ENCODE data around the gene ST7. TPM values are rescaled to one million over a fixed set of nuclear protein-coding genes. Genes with fewer than 3 reads are reported as not detected.

ST7 gene
- total and polyA plus RNA-seq, 9 donors: 11.6 to 20.7 (median 15.0) TPM

DNA sequence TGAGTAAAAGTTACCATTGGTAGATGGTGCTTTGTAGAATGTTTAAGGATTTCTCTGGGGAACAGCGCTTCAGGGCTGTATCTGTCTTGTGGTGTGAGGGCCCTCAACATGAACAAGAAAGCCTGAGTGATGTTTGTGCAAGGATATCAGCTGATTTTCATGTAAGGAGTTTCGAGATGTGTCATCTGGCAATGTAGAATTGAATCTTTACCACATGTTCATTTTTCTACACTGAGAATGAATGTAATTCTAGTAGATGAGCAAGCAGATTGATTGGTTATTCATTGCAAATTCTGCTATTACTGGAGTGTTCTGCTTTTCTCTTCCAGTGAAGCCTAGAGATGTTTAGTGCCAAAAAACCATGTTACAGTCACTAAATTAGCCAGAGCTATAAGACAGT is 87.7 kb downstream of the ST7 start:
- Histone ChIP-seq H3K4me3 (ENCODE audit: low read length) (no peak overlapping the region), H3K4me1 (ENCODE audit: control insufficient read depth, insufficient read depth, low read length) (no peaks in the 10 kb centered on the region), H3K27me3 (ENCODE audit: control insufficient read depth, insufficient read depth, low read length) (no peaks in the 10 kb centered on the region), H3K36me3 (ENCODE audit: control insufficient read depth, insufficient read depth, low read length) (no peaks in the 10 kb centered on the region), H3K9me3 (replicated peaks; ENCODE audit: control insufficient read depth, low read depth, low read length) (no peaks in the 10 kb centered on the region), H3K27ac (ENCODE audit: low read length) (no peak overlapping the region)
- DNase-seq: no peak
- no CpG with 5 or more reads among the region's 2 CpGs for WGBS (ENCODE audit: insufficient coverage)

DNA sequence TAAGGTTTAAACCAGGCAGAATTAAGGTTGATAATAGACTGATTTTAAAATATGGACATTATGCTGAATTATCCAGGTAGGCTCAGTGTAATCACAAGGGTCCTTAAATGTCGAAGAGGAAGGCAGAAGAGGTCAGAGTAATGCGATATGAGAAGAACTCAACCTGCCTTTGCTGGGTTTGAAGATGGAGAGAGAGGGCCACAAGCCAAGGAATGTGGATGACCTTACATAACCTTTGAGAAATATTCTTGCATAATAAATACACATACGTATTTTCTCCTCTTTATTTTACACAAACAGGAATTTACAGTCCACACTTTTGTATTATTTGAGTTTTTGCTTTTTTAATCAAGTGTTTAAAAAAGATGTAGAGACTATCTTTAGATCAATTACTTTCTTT is 88.5 kb downstream of the ST7 start:
- no CpG with 5 or more reads among the region's 3 CpGs for WGBS (ENCODE audit: insufficient coverage)
- no peaks in the 10 kb centered on the region for H3K27me3 ChIP-seq (ENCODE audit: control insufficient read depth, insufficient read depth, low read length)
- H3K27ac ChIP-seq (ENCODE audit: low read length): no peak overlapping the region
- H3K36me3 ChIP-seq (ENCODE audit: control insufficient read depth, insufficient read depth, low read length): no peaks in the 10 kb centered on the region
- DNase-seq: no peak
- no peaks in the 10 kb centered on the region for H3K4me1 ChIP-seq (ENCODE audit: control insufficient read depth, insufficient read depth, low read length)
- no peaks in the 10 kb centered on the region for H3K9me3 ChIP-seq (replicated peaks; ENCODE audit: control insufficient read depth, low read depth, low read length)
- H3K4me3 ChIP-seq (ENCODE audit: low read length): no peak overlapping the region

DNA sequence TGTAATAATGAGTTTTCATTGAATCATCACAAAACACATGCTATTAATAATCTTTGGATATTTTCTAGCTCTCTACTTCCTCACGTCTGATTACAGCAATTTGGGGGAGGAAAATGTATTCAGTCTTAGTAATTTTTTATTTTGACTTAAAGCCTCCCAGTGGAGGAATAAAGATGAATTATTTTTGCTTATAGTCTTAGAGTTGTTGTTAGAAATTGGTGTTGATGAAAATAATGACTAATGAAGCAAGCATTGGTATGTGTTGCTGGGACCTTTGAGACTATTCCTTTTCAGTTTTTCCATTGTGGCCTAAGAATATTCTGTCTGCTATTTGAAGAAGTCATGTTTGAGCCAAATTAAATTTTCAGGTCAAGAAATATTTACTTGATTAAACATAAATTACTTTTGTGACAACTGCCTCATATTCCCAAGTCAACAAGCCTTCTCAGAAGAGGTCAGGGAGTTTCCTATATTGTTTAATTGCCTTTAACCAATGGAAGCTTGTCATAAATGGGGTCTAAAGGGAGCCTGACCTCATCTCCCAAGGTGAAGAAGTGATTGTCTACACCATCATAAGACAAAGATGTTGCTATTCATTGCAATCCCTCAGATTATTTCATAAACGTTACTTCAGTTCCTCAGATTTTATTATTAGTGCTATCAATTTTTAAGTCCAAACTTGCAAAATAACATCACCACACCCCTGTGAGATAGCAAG is 90.0 kb downstream of the ST7 start:
- no CpG with 5 or more reads among the region's 2 CpGs for WGBS (ENCODE audit: insufficient coverage)
- DNase-seq: peak; percentile 65
- Histone ChIP-seq H3K27ac (ENCODE audit: low read length) (no peak overlapping the region), H3K4me3 (ENCODE audit: low read length) (no peak overlapping the region), H3K27me3 (ENCODE audit: control insufficient read depth, insufficient read depth, low read length) (no peaks in the 10 kb centered on the region), H3K9me3 (replicated peaks; ENCODE audit: control insufficient read depth, low read depth, low read length) (no peaks in the 10 kb centered on the region), H3K36me3 (ENCODE audit: control insufficient read depth, insufficient read depth, low read length) (no peaks in the 10 kb centered on the region), H3K4me1 (ENCODE audit: control insufficient read depth, insufficient read depth, low read length) (no peaks in the 10 kb centered on the region)

DNA sequence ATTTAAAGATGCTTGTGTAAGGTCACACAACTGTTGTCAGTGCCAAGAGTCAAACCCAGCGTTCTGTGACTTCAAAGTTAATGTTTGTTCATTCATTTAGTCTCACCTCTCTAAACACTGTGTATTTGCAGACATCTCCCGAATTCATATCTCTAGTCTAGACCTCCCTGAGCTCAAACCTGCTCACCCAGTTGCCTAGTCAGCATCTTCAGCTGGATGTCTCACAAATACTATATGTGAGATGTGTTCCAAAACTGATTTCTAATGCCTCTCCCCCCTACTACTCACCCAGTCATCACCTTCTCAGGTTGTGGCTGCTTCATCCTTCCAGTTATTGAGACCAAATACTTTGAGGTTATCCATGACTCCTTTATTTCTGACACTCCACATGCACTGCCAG is 91.4 kb downstream of the ST7 start:
- H3K4me1 ChIP-seq (ENCODE audit: control insufficient read depth, insufficient read depth, low read length): no peaks in the 10 kb centered on the region

DNA sequence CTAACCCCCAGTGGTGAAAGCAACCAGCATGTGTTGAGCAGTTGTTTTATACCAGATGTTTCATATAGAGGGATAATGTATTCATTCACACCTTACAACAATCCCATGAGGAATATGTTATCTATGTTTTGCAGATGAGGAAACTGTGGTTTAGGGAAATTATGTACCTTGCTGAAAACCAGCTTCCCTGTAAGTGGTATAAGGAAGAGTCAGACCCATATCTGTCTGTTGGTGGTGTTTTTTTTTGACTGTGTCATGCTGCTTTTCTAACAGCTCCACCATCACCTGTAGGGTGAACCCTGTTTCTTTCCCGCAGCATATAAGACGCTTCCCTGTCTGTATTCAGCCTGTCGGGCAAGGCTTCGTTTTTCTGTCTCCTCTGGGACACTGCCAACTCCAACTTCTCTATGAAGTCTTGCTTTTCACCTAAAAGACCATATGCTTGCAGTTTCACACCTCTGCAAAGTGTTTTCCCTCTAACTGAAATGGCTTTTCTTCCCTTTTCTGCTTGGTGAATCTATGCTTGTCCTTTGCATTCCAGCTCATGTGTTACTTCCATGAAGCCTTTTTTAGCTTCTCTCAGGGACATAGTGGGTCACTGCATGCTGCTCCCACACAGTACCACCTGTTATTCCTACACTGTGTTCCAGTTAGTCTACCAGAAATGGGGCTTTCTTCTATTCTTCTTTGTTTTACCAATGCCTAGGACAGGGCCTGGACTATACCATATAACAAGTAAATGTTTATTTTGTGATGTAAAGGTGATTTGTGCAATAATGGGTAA is 92.8 kb downstream of the ST7 start:
- DNase-seq: no peak
- H3K27ac ChIP-seq (ENCODE audit: low read length): no peak overlapping the region
- 85% methylated on average over 4 of the region's 4 CpGs for WGBS (ENCODE audit: insufficient coverage)
- H3K4me1 ChIP-seq (ENCODE audit: control insufficient read depth, insufficient read depth, low read length): no peaks in the 10 kb centered on the region
- H3K9me3 ChIP-seq (replicated peaks; ENCODE audit: control insufficient read depth, low read depth, low read length): no peaks in the 10 kb centered on the region
- no peaks in the 10 kb centered on the region for H3K27me3 ChIP-seq (ENCODE audit: control insufficient read depth, insufficient read depth, low read length)
- H3K4me3 ChIP-seq (ENCODE audit: low read length): no peak overlapping the region
- no peaks in the 10 kb centered on the region for H3K36me3 ChIP-seq (ENCODE audit: control insufficient read depth, insufficient read depth, low read length)

More for the DNA sequence above, 91.4 kb downstream of the ST7 start:
- no peak overlapping the region for H3K27ac ChIP-seq (ENCODE audit: low read length)
- H3K36me3 ChIP-seq (ENCODE audit: control insufficient read depth, insufficient read depth, low read length): no peaks in the 10 kb centered on the region
- no CpG with 5 or more reads among the region's 2 CpGs for WGBS (ENCODE audit: insufficient coverage)
- DNase-seq: no peak
- H3K4me3 ChIP-seq (ENCODE audit: low read length): no peak overlapping the region
- no peaks in the 10 kb centered on the region for H3K27me3 ChIP-seq (ENCODE audit: control insufficient read depth, insufficient read depth, low read length)
- H3K9me3 ChIP-seq (replicated peaks; ENCODE audit: control insufficient read depth, low read depth, low read length): no peaks in the 10 kb centered on the region

DNA sequence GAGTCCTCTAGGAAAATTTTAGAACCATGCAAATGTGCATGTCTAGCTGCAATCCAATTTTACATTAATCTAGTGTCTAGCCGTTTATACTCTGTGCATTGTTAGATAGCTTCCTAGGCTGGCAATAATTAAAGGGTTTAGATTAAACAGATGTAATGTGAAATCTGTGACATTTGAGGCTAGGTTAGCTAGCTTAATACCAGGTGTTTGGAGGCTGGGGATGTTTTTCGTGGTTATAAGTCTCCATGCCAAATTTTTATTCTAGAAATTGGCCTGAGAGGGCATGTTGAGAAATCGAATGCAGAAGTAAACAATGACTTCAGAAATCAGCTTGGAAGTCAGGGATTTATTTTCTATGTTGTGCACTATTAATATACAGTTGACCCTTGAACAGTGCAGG is 94.2 kb downstream of the ST7 start:
- no peaks in the 10 kb centered on the region for H3K4me1 ChIP-seq (ENCODE audit: control insufficient read depth, insufficient read depth, low read length)
- H3K27me3 ChIP-seq (ENCODE audit: control insufficient read depth, insufficient read depth, low read length): no peaks in the 10 kb centered on the region
- H3K27ac ChIP-seq (ENCODE audit: low read length): no peak overlapping the region
- no peak overlapping the region for H3K4me3 ChIP-seq (ENCODE audit: low read length)
- no peaks in the 10 kb centered on the region for H3K9me3 ChIP-seq (replicated peaks; ENCODE audit: control insufficient read depth, low read depth, low read length)
- DNase-seq: peak; percentile 27
- 33% methylated on average over 1 of the region's 3 CpGs for WGBS (ENCODE audit: insufficient coverage)
- no peaks in the 10 kb centered on the region for H3K36me3 ChIP-seq (ENCODE audit: control insufficient read depth, insufficient read depth, low read length)

DNA sequence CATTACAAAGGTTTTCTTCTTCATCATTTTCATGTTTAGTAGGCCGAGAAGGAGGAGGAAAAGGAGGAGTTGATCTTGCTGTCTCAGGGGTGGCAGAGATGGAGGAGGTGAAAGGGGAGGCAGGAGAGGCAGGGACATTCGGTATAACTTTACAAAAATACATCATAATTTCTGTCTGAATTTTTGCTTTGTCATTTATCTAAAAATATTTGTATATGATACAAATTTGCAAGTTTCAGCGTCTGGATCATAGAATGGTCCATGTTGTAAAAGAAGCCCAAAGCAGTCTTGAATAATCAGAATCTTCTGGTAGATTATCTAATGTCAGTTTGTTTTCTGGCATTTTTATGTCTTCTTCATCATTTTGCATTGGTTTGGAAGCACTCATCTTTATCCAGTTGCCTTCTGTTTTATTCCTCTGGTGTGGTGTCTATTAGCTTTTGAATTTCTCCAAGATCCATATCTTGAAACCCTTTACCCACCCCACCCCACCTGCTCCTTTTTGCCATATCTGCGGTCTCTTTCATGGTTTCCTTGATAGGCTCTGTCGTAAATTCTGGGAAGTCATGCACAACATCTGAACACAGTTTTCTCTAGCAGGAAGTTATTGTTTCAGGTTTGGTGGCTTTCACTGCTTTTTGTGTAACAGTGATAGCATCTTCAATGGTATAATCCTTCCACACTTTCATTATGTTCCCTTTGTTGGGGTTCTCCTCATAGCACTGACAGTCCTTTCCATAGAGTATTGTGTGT is 95.0 kb downstream of the ST7 start:
- Histone ChIP-seq H3K27ac (ENCODE audit: low read length) (no peak overlapping the region), H3K4me3 (ENCODE audit: low read length) (no peak overlapping the region), H3K27me3 (ENCODE audit: control insufficient read depth, insufficient read depth, low read length) (no peaks in the 10 kb centered on the region), H3K4me1 (ENCODE audit: control insufficient read depth, insufficient read depth, low read length) (no peaks in the 10 kb centered on the region), H3K36me3 (ENCODE audit: control insufficient read depth, insufficient read depth, low read length) (no peaks in the 10 kb centered on the region), H3K9me3 (replicated peaks; ENCODE audit: control insufficient read depth, low read depth, low read length) (no peaks in the 10 kb centered on the region)
- DNase-seq: no peak
- WGBS (ENCODE audit: insufficient coverage): no CpG with 5 or more reads among the region's 5 CpGs

DNA sequence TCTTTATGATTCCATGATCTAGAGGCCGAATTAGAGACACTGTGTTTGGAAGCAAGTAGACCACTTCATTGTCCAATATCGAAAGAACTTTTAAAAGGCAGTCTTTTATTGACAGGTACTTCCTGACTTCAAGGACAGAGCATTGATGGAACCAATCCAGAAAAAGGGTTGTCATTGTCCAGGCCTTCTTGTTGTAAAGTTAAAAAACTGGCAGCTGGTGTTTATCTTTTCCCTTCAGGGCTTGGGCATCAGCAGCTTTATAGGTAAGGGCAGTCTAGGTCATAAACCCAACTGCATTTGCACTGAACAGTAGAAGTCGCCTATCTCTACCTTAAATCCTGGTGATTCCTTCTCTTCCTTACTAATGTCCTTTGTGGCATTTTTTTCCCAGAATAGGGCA is 95.6 kb downstream of the ST7 start:
- WGBS (ENCODE audit: insufficient coverage): 83% methylated on average over 1 of the region's 3 CpGs
- H3K36me3 ChIP-seq (ENCODE audit: control insufficient read depth, insufficient read depth, low read length): no peaks in the 10 kb centered on the region
- no peak overlapping the region for H3K27ac ChIP-seq (ENCODE audit: low read length)
- DNase-seq: no peak
- H3K4me1 ChIP-seq (ENCODE audit: control insufficient read depth, insufficient read depth, low read length): no peaks in the 10 kb centered on the region
- H3K4me3 ChIP-seq (ENCODE audit: low read length): no peak overlapping the region
- no peaks in the 10 kb centered on the region for H3K27me3 ChIP-seq (ENCODE audit: control insufficient read depth, insufficient read depth, low read length)
- H3K9me3 ChIP-seq (replicated peaks; ENCODE audit: control insufficient read depth, low read depth, low read length): no peaks in the 10 kb centered on the region

DNA sequence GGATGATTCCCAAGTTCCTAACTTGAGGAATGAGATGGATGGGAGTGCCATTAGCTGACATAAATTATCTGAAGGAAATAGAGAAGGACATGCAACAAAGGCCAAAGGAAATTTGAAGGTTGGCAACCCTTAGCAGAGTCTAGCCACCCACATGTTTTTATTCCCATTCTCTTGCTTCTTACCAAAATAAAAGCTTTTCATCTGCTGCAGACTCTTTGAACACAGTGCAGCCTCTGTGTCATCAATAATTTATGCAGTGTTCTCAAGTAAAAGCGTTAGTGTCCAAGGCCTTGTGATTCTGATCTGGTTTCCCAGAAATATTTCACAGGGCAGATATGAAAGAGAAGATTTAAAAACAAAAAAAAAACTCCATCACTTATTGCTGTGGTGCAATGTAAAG is 98.5 kb downstream of the ST7 start:
- Histone ChIP-seq H3K36me3 (ENCODE audit: control insufficient read depth, insufficient read depth, low read length) (no peaks in the 10 kb centered on the region), H3K4me3 (ENCODE audit: low read length) (no peak overlapping the region), H3K9me3 (replicated peaks; ENCODE audit: control insufficient read depth, low read depth, low read length) (no peaks in the 10 kb centered on the region), H3K27ac (ENCODE audit: low read length) (no peak overlapping the region), H3K27me3 (ENCODE audit: control insufficient read depth, insufficient read depth, low read length) (no peaks in the 10 kb centered on the region), H3K4me1 (ENCODE audit: control insufficient read depth, insufficient read depth, low read length) (no peaks in the 10 kb centered on the region)
- no peak for DNase-seq
- no CpG with 5 or more reads among the region's 1 CpG for WGBS (ENCODE audit: insufficient coverage)

DNA sequence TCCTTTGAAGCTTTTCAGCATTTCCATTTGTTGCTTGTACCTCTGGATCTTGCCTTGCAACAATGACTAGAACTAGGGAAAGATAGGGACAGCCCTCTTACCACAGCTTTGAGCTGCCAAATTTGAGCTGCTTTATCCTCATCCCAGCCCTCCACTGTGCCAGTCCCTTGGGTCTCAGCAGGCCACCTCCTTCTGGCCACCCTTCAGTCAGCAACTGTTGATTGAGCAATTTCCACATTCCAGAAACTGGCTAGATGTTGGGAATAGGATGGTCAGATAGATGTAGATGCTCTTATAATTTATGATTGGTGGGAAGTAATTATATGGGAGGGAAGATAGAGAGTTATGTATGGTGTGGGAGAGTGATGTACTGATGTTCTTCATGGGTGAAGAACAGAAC is 100.1 kb downstream of the ST7 start:
- Histone ChIP-seq H3K36me3 (ENCODE audit: control insufficient read depth, insufficient read depth, low read length) (no peaks in the 10 kb centered on the region), H3K27me3 (ENCODE audit: control insufficient read depth, insufficient read depth, low read length) (no peaks in the 10 kb centered on the region), H3K27ac (ENCODE audit: low read length) (no peak overlapping the region), H3K9me3 (replicated peaks; ENCODE audit: control insufficient read depth, low read depth, low read length) (no peaks in the 10 kb centered on the region), H3K4me1 (ENCODE audit: control insufficient read depth, insufficient read depth, low read length) (no peaks in the 10 kb centered on the region), H3K4me3 (ENCODE audit: low read length) (no peak overlapping the region)
- DNase-seq: no peak
